T-helper 2 cell (primary cell): Measurements from ENCODE around the gene EYA4.

Experiments
- DNase-seq, 5 experiments: peaks; one replicate each; pipeline versions ENCODE4 v3.0.0 to v3.0.0-alpha.2; 2012 to 2022

The EYA4 gene

DNA sequence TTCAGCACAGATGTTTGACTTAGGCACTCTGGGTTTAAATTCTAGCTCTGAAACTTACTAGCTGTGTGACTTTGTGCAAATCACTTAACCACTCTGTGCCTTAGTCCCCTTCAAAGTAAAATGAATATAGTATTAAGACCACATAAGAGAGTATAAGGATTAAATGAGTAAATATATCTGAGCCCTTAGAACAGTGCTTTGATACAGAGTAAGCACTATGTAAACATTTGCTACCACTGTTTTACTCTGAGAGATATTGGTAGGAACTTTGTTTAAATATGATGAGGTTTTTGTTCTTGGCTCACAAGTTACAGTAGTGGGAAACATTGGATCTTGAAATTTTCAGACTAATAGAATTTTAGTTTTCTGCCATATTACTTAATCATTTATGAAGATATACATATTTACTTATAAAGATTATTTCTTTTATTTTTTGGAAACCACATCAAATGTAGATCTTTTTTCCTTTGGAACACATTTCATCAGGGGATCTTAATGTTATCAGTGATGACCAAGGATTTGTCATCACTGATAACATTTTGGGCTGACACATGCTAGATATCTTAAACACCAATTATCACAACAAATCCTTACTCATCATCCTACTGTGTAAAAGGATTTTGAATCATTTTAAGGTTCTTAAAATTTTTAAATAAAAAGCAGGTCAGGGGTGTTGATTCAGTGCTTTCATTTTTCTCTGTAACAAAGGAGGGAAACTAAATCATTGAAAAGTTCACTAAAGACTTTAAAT lies 226.2 kb downstream of the EYA4 start:
- no peak for DNase-seq

DNA sequence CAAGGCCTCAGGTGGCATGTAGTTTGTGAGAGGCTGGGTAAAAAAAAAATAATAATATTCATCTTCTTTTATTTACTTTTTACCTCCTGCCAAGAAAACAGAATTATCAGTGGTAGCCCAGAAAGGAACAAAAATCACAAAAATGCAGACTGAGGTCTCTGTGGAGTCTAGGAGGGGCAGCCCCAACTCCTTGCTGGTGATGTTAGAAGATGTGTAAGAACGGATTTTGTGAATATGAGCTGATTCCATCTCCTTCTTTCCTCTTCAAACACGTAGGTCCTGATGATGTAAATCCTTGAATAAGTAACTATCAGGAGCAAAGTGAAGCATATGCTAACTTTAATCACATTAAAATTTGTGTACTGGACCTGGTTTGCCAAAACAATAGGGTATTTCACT lies 226.8 kb downstream of the EYA4 start:
- DNase-seq: no peak

DNA sequence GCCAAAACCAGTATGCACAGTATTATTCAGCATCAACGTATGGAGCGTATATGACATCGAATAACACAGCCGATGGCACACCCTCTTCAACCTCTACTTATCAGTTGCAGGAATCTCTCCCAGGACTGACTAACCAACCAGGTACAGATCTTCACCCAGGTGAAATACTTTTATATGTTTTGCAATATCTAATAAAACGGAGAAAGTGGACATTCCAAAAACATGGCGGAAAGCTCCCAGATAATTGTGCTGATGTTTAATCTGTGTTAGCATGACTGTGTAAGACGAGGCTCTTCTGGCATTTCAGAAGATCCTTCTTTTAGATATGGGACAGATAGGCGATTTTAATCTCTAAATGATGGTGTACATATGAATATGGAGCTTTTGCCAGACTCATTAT lies 227.4 kb downstream of the EYA4 start:
- DNase-seq: no peak

DNA sequence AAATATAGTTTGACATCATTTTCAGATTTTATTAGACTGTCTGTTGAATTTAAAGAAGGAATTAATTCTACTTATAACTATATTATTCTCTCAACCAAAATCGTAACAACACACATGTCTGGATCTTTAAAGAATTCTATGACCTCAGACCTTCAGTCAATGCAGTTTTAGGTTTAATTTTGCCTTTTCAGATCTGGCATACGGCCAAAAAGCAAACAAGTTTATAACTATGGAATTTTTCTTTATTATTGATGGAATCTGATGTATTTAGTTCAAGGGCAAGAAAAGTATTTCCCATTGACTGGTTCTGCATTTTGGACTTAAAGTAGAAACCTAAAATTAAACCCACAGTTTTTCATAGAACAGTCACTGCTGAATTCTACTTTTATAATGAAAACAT lies 233.4 kb downstream of the EYA4 start:
- DNase-seq: no peak

DNA sequence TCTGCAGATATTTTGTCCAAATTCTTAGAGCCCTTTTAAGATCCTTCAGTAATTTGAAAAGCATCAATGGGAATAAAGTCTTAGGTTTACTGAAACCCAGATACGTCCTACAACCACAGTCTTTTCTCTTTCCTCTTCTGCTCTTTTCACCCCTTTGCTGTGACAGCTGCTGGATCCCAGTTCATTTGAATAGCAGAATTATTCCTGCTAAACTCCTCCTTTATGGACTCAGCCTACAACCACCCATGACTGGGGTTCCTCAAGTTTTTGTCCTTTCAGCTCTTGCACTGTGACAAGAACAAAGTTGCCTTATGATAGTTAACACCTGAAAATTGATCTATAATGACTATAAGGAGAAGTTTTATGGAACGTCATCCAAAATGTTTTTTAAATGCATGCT lies 237.5 kb downstream of the EYA4 start:
- DNase-seq: no peak

DNA sequence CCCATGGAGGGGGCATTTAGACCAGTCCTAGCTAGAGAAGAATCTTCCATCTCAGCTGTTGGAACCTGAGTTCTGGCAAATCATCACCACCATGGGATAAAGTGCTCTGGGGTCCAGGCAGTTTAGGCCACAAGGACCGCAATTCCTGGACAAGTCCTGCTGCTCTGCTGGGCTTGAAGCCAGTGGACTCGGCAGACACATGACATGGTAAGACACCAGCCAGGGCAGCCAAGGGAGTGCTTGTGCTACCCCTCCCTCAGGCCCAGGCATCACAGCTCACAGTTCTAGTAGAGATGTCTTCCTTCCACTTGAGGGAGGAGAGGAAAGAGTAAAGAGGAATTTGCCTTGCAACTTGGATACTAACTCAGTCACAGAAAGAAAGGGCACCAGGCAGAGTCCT lies 246.0 kb downstream of the EYA4 start:
- no peak for DNase-seq

DNA sequence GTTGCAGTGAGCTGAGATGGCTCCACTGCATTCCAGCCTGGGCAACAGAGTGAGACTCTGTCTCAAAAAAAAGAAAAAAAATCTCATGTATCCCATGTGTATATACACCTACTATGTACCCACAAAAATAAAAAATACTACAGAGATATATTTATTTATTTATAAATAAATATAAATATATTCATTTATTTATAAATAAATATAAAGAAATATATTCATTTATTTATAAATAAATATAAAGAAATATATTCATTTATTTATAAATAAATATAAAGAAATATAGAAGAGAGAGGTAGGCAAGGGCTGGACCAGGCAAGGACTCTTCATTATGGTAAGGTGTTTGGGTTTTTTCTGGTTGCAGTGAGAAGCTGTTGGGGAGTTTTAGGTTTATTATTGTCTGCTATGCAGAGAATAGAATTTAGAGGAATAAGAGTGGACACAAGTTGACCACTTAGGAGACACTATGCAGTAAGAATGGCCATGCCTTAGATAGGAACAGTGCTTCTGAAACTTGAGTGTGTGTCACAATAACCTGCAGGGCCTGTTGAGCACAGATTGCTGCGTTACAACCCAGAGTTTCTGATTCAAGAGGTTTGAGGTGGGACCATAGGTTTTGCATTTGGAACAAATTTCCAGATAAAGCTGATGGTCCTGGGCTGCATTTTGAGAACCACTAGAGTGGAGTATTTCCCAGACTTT lies 254.2 kb downstream of the EYA4 start:
- DNase-seq: no peak

DNA sequence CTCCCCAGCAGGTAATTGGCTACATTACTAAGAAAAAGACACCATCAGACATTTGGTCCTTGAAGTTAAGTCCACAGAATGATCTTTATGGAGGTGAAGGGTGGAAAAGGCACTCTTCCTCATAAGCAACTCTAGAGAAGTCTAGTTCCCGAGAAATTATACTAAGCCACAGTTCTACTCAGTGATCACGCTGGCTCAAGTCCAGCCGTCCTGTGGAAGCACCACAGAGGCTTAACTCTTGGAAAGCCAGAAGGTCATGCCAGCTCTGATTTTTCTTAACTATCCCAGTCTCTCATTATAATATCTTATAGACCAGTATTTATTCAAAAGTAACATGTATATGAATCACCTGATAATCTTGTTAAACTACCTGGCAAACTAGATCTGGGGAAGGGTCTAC lies 258.5 kb downstream of the EYA4 start:
- no peak for DNase-seq

DNA sequence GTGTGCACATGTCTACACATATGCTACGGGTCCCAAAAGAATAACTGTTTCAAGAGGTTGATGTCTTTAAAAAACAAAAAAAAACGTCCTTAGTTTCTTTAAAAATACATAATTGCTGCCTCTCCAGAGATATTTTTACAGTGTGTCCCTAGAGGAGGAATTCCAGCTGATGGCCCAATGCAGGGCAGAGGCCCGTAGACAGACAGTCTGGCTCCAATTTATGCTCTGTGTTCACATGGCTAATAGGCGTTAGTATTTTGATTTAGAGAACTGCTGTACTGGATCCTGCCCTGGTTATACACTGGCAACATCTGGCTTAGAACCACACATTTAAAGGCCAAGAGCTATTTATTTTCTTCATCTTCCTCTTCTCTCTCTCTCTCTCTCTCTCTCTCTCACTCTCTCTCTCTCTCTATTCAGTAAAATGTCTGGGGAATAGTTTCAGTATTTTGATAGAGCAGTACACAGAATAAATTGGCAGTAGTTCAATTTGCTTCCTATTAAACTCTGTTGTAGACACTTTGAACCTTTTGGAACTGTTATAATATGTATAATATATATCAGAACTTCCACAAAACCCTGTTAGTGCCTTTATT lies 260.6 kb downstream of the EYA4 start:
- DNase-seq: no peak

DNA sequence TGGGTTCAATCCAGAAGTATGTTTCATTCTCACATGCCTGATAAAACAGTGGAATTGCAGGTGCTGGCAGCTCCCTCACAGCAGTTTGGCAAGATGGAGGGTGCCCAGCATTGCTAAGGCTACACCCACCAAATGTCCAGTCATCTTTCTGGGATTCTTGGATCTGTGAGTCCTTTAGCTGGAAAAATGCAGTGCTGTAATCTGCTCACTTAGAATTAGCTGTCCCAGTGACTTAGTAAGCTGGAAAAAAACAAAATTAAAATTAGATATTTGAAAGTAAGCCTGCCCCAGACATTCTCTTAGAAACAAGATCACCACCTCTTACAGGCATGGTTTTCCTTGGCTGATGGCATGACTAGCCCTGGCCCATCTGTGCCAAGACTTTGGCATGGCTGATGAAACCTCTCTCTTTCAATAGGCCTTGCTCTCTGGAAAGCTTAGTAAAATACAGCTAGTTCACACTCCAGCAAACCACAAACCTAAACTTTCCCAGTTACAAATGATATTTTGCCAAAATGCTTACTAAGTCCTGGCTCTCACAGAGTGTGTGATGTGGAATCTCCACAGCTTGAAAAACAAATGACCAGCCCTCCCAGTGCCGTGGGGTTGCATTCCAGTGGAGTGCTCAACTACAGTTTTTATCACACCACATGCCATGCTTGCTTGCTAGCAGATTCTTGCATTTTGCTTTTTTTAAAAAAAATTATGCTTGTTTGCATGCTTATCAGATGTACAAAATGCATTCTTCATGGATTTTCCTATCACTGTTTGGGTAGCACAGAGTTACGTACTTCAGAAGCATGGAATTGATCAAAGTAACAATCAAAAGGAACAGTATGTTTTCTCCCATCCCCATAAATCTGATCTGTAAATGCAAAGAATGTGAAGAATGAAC lies 261.5 kb downstream of the EYA4 start:
- DNase-seq: no peak

DNA sequence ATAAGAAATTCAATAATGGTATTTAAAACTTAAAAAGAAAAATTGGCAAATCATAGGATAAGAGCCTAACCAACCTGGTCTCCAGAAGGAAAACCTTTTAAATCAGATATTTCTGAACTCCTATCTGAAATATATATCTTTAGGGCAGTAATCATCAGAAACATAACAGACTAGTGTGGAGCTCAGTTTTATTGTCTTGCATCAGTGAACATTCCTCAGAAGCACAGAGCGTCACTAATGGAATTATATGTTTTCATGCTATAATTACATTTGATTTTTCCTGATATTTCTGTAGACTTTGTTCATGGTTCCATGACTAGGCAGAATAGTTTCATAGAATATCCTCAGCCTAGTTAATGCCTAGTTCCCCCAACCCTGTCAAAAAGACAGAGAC lies 262.2 kb downstream of the EYA4 start:
- DNase-seq: no peak

DNA sequence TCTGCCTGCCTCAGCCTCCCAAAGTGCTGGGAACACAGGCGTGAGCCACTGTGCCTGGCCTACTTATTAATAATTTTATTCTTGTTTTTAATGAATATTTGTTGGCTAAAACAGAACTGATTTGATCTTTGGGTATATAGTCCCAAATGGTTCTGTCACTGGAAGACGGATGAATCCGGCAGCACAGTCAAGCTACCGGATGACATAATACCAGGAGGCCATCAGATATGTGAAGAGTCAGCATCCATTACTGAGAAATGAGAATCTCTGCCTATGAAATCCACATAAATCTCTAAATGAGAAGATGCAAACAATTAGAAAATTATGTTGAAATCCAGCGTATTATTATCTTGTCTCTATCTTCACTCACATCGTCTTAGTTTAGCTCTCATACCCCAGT lies 263.0 kb downstream of the EYA4 start:
- DNase-seq: no peak

DNA sequence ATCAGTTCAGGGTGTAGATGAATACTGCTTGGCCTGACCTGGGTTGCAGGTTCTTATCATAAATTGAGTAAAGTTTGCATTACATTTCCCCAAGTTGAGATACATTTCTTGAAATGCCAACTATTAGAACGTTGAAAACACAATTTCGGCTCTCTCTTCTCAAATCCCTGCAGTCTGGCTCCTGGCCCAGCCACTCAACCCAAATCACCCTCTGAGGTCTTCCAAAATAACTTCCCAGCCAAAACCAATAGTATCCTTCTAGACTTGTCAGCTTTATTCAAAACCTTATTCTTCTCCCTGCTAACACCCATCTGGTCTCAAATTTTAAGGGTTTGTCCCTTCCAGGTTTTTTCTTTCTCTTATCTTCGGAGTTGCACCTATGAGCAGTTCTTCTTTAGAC lies 263.6 kb downstream of the EYA4 start:
- DNase-seq: no peak

DNA sequence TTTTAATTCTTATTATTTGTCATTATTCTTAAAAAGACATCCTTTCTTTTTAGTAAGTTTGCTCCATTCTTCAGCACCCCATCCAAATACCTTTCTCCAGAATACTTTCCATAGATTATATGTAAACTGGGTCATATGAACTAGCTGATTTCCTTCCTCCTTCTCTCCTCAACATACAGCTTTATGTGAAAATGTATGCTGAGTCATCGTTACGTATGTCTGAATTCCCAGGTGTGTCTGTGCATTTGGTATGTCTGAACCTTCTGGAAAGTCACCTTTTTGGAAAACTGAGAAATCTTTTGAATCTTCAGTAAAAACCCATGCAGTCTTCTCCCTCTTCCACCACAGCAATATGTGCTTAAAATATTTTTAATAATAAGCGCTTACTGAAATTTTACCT lies 264.5 kb downstream of the EYA4 start:
- DNase-seq: no peak

DNA sequence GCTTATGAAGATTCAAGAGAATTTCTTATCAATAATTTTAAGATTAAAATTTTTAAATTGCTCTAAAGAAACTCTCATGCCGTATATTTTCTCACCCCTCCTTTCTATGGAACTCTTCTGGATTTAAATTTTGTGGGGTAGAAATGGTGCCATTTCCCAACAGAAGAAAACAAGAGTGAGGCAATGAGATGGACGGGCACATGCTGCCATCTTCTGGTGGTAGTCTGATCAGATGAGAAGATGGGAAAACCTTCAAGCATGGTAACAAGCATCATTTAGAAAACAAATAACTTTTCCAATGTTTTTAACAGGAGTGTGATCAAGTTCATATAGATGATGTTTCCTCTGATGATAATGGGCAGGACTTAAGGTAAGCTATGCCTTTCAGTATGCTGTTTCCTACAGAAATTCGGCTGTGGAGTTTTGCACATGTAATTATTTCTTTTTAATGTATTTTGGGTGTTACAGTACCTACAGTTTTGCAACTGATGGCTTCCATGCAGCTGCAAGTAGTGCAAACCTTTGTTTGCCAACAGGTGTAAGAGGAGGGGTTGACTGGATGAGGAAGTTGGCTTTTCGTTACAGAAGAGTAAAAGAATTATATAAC lies 271.4 kb downstream of the EYA4 start:
- peak in 1 of 5 experiments; percentile 19 for DNase-seq

DNA sequence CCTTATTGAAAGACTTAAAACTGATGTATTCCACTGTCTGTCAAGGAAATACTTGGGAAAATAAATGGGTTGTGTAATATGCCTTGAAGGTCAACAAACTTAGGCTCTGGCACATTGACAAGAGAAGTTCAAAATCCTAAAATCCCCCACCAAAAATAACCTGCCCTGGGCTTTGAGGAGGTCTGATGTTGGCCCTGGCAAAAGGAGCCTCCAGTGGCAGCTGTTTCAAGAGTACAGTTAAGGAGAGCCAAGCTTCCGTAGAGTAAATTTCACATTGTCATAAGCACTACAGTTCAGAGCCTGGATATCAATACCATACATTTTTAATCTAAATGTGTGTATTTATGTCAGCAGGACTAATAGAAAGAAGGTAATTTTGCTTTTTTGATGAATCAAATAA lies 282.7 kb downstream of the EYA4 start:
- DNase-seq: no peak

DNA sequence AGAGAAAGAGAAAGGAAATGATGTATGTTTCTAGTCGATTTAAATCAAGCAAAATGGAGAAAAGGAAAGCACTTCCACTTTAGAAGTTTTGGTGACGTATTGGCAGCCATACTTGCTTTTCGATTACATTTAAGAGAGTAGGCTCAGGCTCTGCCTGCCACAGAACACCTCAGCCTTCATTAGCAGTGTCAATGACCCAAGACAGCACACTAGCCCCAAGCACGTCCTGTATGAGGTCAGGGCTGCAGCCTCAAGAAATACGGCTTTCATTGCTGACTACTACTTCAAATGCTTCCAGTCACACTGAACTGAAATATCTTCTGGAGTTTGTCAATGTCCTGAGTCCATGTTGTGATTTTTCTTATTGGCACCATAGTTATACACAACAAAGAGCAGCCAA lies 285.3 kb downstream of the EYA4 start:
- DNase-seq: no peak

DNA sequence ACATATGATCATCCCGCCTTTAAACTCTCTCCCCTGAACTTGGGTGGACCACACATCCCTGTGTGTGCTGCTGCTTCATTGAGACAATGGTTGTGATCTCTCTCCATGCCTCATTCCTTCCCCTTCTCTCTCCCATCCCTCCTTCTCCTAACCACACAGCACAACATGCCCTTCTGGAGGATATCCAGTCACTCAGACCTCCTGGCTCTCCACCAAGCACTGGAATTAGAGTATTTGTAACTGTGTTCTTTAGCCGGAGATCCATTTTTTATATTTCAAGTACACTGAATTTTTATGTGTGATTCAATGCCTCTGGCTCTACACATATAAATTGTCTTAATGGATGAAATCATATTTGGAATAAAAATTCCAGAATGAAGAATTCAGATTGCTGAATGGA lies 287.4 kb downstream of the EYA4 start:
- DNase-seq: no peak

DNA sequence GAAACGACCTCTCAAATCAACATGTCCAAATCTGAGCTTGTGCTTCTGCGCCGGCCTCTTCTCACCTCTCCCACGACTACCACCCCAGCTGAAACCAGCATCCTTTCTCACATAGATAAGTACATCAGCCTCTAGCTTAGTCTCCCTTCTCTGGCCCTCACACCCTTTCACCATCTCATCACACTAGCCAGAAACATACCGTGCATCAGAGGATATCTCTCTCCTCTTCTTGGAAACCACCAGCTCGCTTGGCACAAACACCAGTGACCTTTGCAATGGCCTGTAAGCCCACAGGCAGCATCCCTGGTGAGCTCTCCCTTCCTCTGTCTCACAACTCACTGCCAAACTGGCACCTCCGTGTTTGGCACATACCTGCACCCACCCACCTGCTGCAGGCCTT lies 291.8 kb downstream of the EYA4 start:
- no peak for DNase-seq

DNA sequence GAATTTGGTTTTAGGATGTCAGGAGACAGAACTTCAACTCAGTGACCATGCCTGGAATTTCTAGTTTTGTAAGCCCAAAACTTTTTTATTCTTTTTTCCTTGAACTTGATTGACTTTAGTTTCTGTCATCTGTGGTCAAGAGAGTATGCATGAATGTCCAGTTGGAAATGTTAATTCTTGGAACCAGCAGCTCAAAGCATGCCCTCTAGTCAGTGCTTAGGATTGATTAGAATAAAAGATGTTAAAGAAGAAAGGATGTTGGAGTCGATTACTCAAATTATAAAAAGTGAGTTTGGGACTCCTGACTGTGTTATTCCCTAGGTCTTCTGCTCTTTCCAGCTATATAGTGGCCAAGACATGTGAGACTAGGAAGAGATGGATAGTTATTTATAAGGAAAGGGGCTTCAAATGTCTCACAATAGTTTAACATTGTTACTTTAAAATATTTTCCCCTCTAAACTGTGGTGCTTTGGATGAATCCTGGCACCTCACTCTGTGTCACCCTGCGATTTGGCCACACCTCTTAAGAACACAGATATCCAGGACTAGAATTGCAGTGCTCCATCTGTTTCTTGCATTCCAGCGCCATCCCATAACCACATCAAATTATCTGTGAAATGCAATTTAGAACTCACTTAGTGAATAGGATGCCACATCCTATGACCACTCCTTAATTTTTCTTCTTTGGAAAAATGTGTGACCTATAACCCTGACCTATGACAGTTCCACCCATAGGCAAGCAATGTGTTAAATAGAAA lies 298.5 kb downstream of the EYA4 start:
- DNase-seq: no peak

DNA sequence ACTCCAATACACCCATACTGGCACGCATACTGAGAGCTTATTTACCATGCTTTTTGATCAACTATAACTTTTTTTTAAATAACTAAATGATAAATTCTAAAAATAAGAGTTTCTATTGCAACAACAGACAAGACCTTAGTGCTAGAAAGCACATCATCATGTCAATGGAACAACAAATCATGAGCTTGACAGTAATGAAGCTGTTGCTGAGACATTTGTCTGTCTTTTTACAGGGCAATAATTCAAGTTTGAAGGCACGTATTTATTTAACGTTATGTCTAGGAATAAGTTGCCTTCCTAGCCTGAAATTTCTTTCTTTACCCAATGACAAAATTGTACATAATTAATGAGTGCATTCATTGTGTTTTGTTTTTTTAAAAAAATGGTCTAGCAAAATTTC lies 299.2 kb downstream of the EYA4 start:
- no peak for DNase-seq

DNA sequence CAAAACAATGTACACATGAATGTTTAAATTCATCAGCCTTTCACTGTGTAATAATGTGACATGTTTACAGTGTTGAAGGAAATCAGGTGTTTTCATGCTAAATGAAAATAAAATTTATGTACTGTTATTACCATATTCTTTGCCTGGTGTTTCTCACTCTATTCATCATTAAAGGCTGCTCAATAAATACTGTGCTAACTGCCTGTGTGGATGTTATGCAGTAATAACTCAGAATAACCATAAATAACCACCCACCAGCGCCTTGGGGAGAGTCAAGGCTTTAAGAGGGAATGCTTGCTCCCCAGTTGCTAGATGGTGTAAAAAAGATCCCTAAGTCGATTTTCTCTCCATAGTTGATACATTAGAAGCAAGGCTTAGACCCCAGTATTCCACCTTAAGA lies 299.9 kb downstream of the EYA4 start:
- no peak for DNase-seq
